ENCODE measurements around the gene MAGI1.
A peak's percentile ranks its signal among the peaks of the same experiment; 100 is the strongest.

Gene MAGI1

GRCh38 chr3:65734382-65734781 is 304.3 kb downstream of the MAGI1 start:
- no peak for DNase-seq (ENCODE audit: low read depth)
- TF ChIP-seq CTCF (conservative IDR thresholded peaks at IDR 0.05; ENCODE audit: low read depth, low read length) = no peak
- H3K4me3 ChIP-seq (ENCODE audit: low read length) = no peak overlapping the region

- no peak for TF ChIP-seq CTCF (conservative IDR thresholded peaks at IDR 0.05; ENCODE audit: low read depth, low read length)
- H3K4me3 ChIP-seq (ENCODE audit: low read length) = no peak overlapping the region
- DNase-seq (ENCODE audit: low read depth) = no peak
These were observed 305.3 kb downstream of the MAGI1 start for GRCh38 chr3:65733459-65733858.

- DNase-seq (ENCODE audit: low read depth) = no peak
- peak; percentile 85 for TF ChIP-seq CTCF (conservative IDR thresholded peaks at IDR 0.05; ENCODE audit: low read depth, low read length)
- H3K4me3 ChIP-seq (ENCODE audit: low read length) = no peak overlapping the region
These were observed 306.4 kb downstream of the MAGI1 start for GRCh38 chr3:65732051-65732935.

- H3K4me3 ChIP-seq (ENCODE audit: low read length) = no peak overlapping the region
- TF ChIP-seq CTCF (conservative IDR thresholded peaks at IDR 0.05; ENCODE audit: low read depth, low read length) = no peak
- DNase-seq (ENCODE audit: low read depth) = no peak
These were observed 308.3 kb downstream of the MAGI1 start for GRCh38 chr3:65730449-65730848.

- no peak for DNase-seq (ENCODE audit: low read depth)
- H3K4me3 ChIP-seq (ENCODE audit: low read length) = no peak overlapping the region
These were observed 308.7 kb downstream of the MAGI1 start for GRCh38 chr3:65729973-65730372.

GRCh38 chr3:65729555-65729954 is 309.2 kb downstream of the MAGI1 start:
- no peak overlapping the region for H3K4me3 ChIP-seq (ENCODE audit: low read length)
- TF ChIP-seq CTCF (conservative IDR thresholded peaks at IDR 0.05; ENCODE audit: low read depth, low read length) = no peak
- DNase-seq (ENCODE audit: low read depth) = peak; percentile 34

More at GRCh38 chr3:65729973-65730372, 308.7 kb downstream of the MAGI1 start:
- TF ChIP-seq CTCF (conservative IDR thresholded peaks at IDR 0.05; ENCODE audit: low read depth, low read length) = no peak

GRCh38 chr3:65728138-65728537 is 310.6 kb downstream of the MAGI1 start:
- no peak for TF ChIP-seq CTCF (conservative IDR thresholded peaks at IDR 0.05; ENCODE audit: low read depth, low read length)
- DNase-seq (ENCODE audit: low read depth) = no peak
- no peak overlapping the region for H3K4me3 ChIP-seq (ENCODE audit: low read length)
